PC-9 (cell line): Measurements from ENCODE around the gene CPED1.

ENCODE experiments used
- EZH2 ChIP-seq: fragments of 200-600 bp; sonication (generic); IDR thresholded peaks from 2 replicates; pipeline ENCODE4 v1.8.0; 2017; ENCODE audit warnings: antibody characterized with exemption, low read depth
- TF ChIP-seq, protein P1 (sequence below): fragments of 200-600 bp; sonication (generic); conservative IDR thresholded peaks from 2 replicates; pipeline ENCODE4 v1.6.1; 2017; ENCODE audit warnings: mixed run types, antibody characterized with exemption, mild to moderate bottlenecking, moderate library complexity

DNA sequence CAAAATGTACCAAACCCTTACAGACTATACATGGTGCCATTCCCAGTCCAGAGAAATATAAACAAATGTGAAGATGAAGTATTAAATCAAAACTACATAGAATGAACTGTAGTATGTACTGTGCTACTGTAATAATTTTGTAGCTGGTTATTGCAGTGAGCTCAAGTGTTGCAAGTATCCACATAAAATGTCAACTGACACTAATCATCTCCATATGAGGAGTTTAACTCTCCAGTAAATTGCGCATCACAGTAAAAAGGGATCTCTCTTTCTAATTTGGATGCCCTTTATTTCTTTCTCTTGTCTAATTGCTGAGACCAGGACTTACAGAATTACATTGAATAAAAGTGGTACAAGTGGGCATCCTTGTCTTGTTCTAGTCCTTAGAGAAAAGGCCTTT, 165.5 kb downstream of the CPED1 start:
- no peak for TF ChIP-seq EZH2
- TF ChIP-seq, protein P1, sequence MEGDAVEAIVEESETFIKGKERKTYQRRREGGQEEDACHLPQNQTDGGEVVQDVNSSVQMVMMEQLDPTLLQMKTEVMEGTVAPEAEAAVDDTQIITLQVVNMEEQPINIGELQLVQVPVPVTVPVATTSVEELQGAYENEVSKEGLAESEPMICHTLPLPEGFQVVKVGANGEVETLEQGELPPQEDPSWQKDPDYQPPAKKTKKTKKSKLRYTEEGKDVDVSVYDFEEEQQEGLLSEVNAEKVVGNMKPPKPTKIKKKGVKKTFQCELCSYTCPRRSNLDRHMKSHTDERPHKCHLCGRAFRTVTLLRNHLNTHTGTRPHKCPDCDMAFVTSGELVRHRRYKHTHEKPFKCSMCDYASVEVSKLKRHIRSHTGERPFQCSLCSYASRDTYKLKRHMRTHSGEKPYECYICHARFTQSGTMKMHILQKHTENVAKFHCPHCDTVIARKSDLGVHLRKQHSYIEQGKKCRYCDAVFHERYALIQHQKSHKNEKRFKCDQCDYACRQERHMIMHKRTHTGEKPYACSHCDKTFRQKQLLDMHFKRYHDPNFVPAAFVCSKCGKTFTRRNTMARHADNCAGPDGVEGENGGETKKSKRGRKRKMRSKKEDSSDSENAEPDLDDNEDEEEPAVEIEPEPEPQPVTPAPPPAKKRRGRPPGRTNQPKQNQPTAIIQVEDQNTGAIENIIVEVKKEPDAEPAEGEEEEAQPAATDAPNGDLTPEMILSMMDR = no peak
